Measurements from ENCODE around the gene LSR. TPM values are rescaled to one million over a fixed set of nuclear protein-coding genes. Genes with fewer than 3 reads are reported as not detected.

Gene LSR
- polyA plus RNA-seq, 1 experiment: 0.42 TPM

DNA sequence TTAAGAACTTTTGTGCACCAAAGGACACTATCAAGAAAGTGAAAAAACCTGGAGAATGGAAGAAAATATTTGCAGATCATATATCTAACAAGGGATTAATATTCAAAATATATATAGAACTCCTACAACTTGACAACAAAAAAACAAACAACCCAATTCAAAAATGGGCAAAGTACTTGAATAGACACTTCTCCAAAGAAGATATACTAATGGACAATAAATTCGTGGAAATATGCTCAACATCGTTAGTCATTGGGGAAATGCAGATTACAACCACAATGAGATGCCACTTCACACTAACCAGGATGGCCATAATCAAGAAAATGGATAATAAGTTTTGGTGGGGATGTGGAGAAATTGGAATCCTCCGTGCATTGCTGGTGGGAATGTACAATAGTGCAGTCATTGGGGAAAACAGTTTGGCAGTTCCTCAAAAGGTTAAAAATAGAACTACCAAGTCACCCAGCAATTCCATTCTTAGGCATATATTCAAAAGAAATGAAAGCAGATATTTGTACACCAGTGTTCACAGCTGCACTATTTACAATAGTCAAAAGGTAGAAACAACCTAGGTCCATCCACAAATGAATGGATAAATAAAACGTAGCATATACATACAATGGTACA is 2.2 kb upstream of the LSR start:
- no peak for DNase-seq (ENCODE audit: low read depth)
- CTCF ChIA-PET: no interaction called here
- Histone ChIP-seq H3K27me3 (ENCODE audit: control insufficient read depth, insufficient read depth, low read length) (peaks cover 16% of the 10 kb centered on the region), H3K36me3 (ENCODE audit: control insufficient read depth, insufficient read depth, low read length) (no peaks in the 10 kb centered on the region), H3K4me3 (ENCODE audit: low read depth, low read length) (no peak overlapping the region)
- POLR2A ChIA-PET: no interaction called here
- no peak for TF ChIP-seq CTCF (IDR thresholded peaks at IDR 0.05; ENCODE audit: insufficient read depth, low read depth, low read length)

GRCh38 chr19:35247526-35248309 is 1.1 kb upstream of the LSR start:
- Histone ChIP-seq H3K4me3 (ENCODE audit: low read depth, low read length) (no peak overlapping the region), H3K36me3 (ENCODE audit: control insufficient read depth, insufficient read depth, low read length) (no peaks in the 10 kb centered on the region), H3K27me3 (ENCODE audit: control insufficient read depth, insufficient read depth, low read length) (peaks cover 16% of the 10 kb centered on the region)
- ChIA-PET CTCF (no interaction called here), POLR2A (no interaction called here)
- DNase-seq (ENCODE audit: low read depth): no peak
- TF ChIP-seq CTCF (IDR thresholded peaks at IDR 0.05; ENCODE audit: insufficient read depth, low read depth, low read length): peak; percentile 14; the same call in 1 of the 2 replicates

DNA sequence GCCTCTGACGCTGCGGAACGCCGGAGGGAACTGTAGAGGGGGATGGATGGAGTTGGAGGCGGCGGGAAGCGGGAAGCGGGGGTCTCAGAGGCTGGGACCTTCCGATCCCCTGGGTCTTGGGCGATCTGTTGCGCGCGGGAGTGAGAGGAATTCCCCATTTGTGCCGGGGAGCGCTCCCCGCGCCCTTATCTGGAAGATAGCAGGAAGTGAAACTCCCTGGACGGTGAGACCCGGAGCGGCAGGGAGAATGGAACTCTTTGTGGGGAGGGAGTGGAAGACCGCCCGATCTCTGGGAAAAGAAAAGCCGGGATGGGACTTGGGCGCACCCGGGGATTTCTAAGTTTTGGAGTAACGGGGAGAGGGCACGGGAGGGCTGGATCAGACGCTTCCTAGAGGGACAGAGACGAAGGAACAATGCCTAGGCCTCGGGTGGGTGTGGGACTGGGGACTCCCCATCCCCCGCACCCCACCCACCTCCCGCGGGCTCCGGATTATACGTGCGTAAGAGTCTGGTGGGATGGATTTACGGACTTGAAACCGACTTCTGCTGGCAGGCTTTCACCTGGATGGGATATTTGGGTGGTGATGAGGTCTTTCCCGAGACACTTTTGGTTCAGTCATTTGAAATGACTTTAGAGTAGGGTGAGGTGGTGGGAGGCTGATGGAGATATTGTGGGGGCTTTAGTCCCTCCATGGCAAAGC is 495 bp downstream of the LSR start:
- H3K36me3 ChIP-seq (ENCODE audit: control insufficient read depth, insufficient read depth, low read length): no peaks in the 10 kb centered on the region
- CTCF ChIA-PET: no interaction called here
- H3K4me3 ChIP-seq (ENCODE audit: low read depth, low read length): no peak overlapping the region
- POLR2A ChIA-PET: no interaction called here
- no peak for DNase-seq (ENCODE audit: low read depth)
- no peak for TF ChIP-seq CTCF (IDR thresholded peaks at IDR 0.05; ENCODE audit: insufficient read depth, low read depth, low read length)
- H3K27me3 ChIP-seq (ENCODE audit: control insufficient read depth, insufficient read depth, low read length): peaks cover 16% of the 10 kb centered on the region

GRCh38 chr19:35249848-35250711 is 1.3 kb downstream of the LSR start:
- H3K36me3 ChIP-seq (ENCODE audit: control insufficient read depth, insufficient read depth, low read length): no peaks in the 10 kb centered on the region
- no peak for TF ChIP-seq CTCF (IDR thresholded peaks at IDR 0.05; ENCODE audit: insufficient read depth, low read depth, low read length)
- H3K4me3 ChIP-seq (ENCODE audit: low read depth, low read length): no peak overlapping the region
- DNase-seq (ENCODE audit: low read depth): no peak
- POLR2A ChIA-PET: no interaction called here
- peaks cover 16% of the 10 kb centered on the region for H3K27me3 ChIP-seq (ENCODE audit: control insufficient read depth, insufficient read depth, low read length)
- CTCF ChIA-PET: no interaction called here
